Colonic mucosa (tissue), 4 donors: Measurements from ENCODE around the gene TEX2. TPM values are rescaled to one million over a fixed set of nuclear protein-coding genes. Genes with fewer than 3 reads are reported as not detected.

Experiments used
- DNase-seq: peaks from one replicate; pipeline ENCODE4 v3.0.0-alpha.2; 2020
- H3K27ac ChIP-seq: fragments of 200-600 bp; one replicate; pipeline ENCODE4 v1.8.0; 2021
- H3K27me3 ChIP-seq: fragments of 200-600 bp; one replicate; pipeline ENCODE4 v1.8.0; 2021
- H3K36me3 ChIP-seq: fragments of 200-600 bp; one replicate; pipeline ENCODE4 v1.8.0; 2021
- H3K4me1 ChIP-seq: fragments of 200-600 bp; one replicate; pipeline ENCODE4 v1.8.0; 2021; ENCODE audit warnings: mild to moderate bottlenecking
- H3K4me3 ChIP-seq: fragments of 200-600 bp; one replicate; pipeline ENCODE4 v1.8.0; 2021
- H3K9ac ChIP-seq, 2 donors: one replicate each; pipeline ENCODE4 v1.7.0; 2013; ENCODE audit warnings: control low read depth in 2 of 2, low read depth in 2 of 2, low read length in 2 of 2
- H3K9me3 ChIP-seq: fragments of 200-600 bp; one replicate; pipeline ENCODE4 v1.8.0; 2021
- intact Hi-C: fragments of 100-400 bp; cut with DNase I; formaldehyde crosslinking; loops from one replicate; pipeline ENCODE4 v1.14.1; 2022
- total RNA-seq, 2 donors: library from RNA; stranded (reverse); fragmentation: NEBNext Ultra II Directional in 1 of 2; extraction: Animal tissue kit (Norgen Biotek cat#: 25700) in 1 of 2; gene quantifications; one replicate each; pipeline ENCODE4 v1.2.1, GENCODE V29; 2021
- TF ChIP-seq, protein P1 (sequence below): fragments of 200-600 bp; IDR thresholded peaks from one replicate; pipeline ENCODE4 v1.8.0; 2022; ENCODE audit warnings: antibody characterized with exemption, mild to moderate bottlenecking
- donor health status: healthy.
- donor health status: DM: no; HTN: no; CAD: no.
- donor health status: DM: no; HTN: no; CAD: no.

TEX2 gene
- total RNA-seq, 2 donors from 2014 or later: 29.0 to 29.7 TPM

DNA sequence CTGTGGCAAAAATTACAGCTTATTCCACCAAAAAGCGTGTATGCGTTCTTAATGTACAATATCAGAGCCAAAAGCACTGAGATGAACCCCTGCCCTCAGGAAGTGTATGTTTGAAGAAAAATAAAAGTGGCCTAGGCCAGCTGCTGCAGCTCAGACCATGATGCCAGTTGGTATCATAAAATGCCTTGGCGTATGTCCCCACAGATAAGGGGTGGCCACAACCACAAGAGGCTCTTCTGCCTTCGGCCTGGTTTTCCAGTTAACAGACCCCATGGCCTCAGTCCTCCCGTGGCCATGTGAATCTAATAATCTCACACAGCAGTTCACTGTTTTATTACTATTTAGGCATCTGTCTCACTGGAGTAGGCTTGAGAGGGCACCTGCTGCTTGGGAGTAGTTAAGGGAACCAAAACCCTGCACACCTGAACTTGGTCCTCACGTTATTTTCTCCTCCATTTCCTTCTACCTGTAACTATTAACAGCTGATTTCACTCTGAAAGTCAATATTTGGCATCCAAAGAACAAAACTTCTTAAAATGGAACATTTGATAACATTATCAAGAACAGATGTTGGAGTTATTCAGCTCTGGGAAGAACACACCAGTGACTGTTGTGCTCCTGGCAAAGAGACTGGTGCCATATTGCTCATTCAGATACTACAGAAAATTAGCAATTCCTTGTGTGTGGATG is 98.3 kb downstream of the TEX2 start:
- Histone ChIP-seq H3K9me3 (no peaks in the 10 kb centered on the region), H3K27ac (no peak overlapping the region), H3K9ac (no peak overlapping the region), H3K4me3 (no peak overlapping the region), H3K36me3 (no peaks in the 10 kb centered on the region), H3K27me3 (no peaks in the 10 kb centered on the region), H3K4me1 (no peaks in the 10 kb centered on the region)
- intact Hi-C loops: no loop called here
- DNase-seq: no peak
- TF ChIP-seq, protein P1, sequence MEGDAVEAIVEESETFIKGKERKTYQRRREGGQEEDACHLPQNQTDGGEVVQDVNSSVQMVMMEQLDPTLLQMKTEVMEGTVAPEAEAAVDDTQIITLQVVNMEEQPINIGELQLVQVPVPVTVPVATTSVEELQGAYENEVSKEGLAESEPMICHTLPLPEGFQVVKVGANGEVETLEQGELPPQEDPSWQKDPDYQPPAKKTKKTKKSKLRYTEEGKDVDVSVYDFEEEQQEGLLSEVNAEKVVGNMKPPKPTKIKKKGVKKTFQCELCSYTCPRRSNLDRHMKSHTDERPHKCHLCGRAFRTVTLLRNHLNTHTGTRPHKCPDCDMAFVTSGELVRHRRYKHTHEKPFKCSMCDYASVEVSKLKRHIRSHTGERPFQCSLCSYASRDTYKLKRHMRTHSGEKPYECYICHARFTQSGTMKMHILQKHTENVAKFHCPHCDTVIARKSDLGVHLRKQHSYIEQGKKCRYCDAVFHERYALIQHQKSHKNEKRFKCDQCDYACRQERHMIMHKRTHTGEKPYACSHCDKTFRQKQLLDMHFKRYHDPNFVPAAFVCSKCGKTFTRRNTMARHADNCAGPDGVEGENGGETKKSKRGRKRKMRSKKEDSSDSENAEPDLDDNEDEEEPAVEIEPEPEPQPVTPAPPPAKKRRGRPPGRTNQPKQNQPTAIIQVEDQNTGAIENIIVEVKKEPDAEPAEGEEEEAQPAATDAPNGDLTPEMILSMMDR: no peak

DNA sequence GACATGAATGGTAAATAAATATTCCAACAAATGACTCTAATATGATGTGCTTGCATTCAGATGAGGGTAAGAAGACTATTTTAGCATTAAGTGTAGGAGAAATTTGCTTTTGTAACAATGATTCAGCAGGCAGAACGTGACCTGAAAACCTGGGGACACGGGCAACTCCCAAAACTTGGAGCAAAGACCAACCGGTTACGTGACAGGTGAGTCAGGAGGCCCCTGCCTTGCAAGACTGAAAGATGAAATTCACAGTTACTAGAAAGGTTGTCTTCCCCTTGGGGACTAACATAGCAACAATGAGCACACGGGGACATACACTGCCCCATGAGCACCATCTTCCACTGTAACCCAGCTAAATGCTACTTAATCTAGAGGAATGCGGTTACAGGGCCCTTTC is 99.6 kb downstream of the TEX2 start:
- Histone ChIP-seq H3K27ac (no peak overlapping the region), H3K4me1 (no peaks in the 10 kb centered on the region), H3K36me3 (no peaks in the 10 kb centered on the region), H3K9ac (no peak overlapping the region), H3K27me3 (no peaks in the 10 kb centered on the region), H3K4me3 (no peak overlapping the region), H3K9me3 (no peaks in the 10 kb centered on the region)
- DNase-seq: no peak
- intact Hi-C loops: no loop called here
- TF ChIP-seq, protein P1: no peak

DNA sequence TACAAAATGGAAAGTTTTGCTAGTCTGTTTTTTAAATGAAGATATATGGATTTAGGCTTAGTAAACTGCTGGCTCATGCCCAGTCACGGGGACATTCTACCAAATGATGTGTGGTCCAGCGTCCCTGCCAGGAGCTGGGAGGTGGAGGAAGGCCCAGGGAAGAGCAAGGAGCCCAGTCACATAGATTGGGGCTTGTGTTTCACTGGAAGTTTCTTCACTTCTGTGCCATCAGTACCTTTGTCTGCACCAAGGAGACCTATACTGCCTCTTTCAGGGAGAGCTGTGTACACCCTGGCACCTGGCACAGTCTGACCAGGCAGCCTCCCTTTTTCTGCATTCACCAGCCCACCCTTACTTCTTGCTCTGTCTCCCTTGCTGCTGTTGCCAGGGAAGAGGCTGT is 100.5 kb downstream of the TEX2 start:
- H3K9ac ChIP-seq: no peak overlapping the region
- intact Hi-C loops: no loop called here
- no peaks in the 10 kb centered on the region for H3K9me3 ChIP-seq
- no peaks in the 10 kb centered on the region for H3K36me3 ChIP-seq
- H3K27ac ChIP-seq: no peak overlapping the region
- no peak for DNase-seq
- no peaks in the 10 kb centered on the region for H3K4me1 ChIP-seq
- no peak overlapping the region for H3K4me3 ChIP-seq
- no peaks in the 10 kb centered on the region for H3K27me3 ChIP-seq
- TF ChIP-seq, protein P1: no peak

DNA sequence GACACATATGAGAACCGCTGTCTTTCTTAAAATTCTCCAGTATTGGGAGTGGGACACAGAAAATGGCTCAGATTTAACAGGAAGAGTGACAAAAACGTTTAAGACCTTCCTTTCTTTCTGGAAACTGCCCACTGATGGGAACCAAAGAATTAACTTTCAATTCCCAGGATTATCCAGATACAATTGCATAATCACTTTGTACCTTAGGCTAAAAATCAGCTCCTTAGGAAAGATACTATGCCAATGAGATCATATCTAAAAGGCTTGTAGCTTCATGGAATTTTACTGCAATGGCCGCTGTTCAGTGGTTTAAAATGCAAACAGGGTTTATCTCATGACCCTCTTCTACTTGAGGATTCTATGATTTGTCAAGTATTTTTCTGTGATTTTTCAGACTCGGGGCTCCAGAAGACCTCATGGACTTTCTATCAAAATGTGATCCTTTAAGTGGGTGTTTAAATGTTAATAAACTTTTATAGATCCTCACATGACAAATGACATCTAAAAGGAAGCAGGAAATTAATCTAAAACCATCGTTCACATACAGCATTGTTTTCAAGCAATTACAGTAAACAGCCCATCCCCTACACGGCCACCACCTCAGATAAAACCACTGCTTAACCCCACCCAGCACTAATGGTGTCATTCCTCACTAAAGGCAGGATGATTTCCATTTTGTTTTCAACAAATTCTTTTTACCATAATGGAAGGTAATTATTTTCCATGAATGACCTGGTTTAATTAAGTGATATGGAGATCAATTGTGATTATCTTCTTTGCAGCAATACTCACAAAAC is 101.5 kb downstream of the TEX2 start:
- Histone ChIP-seq H3K9ac (no peak overlapping the region), H3K4me1 (no peaks in the 10 kb centered on the region), H3K27ac (no peak overlapping the region), H3K36me3 (no peaks in the 10 kb centered on the region), H3K4me3 (no peak overlapping the region), H3K9me3 (no peaks in the 10 kb centered on the region), H3K27me3 (no peaks in the 10 kb centered on the region)
- intact Hi-C loops: no loop called here
- TF ChIP-seq, protein P1: no peak
- no peak for DNase-seq

DNA sequence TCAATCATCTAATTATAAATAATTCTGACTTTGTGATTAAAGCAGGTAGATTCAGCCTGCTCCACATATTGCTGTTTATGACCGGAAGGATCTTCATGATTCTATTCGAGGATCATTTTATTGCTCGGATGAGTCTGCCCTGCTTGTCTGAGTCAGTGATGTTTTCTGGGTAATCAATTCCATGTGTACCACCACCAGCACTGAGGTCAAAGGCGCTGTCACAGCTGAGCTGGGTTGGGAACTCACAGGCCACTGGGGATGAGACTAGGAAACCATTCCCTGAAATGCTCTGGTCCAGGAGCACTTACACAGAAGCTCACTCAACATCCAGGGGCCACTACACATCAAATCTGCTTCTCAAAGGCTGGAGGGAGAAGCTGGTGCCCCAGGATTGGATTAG is 102.7 kb downstream of the TEX2 start:
- intact Hi-C loops: no loop called here
- DNase-seq: no peak
- H3K9me3 ChIP-seq: no peaks in the 10 kb centered on the region
- no peaks in the 10 kb centered on the region for H3K36me3 ChIP-seq
- TF ChIP-seq, protein P1: no peak
- no peaks in the 10 kb centered on the region for H3K27me3 ChIP-seq
- H3K27ac ChIP-seq: no peak overlapping the region
- H3K4me3 ChIP-seq: no peak overlapping the region
- no peak overlapping the region for H3K9ac ChIP-seq
- H3K4me1 ChIP-seq: no peaks in the 10 kb centered on the region
